ENCODE data around the gene KRTAP4-4.
"Not testable (repeated sequence)": the region's sequence is repeated elsewhere in the genome, so short reads cannot be mapped to it uniquely, and the experiment has no call there.

KRTAP4-4 gene

DNA sequence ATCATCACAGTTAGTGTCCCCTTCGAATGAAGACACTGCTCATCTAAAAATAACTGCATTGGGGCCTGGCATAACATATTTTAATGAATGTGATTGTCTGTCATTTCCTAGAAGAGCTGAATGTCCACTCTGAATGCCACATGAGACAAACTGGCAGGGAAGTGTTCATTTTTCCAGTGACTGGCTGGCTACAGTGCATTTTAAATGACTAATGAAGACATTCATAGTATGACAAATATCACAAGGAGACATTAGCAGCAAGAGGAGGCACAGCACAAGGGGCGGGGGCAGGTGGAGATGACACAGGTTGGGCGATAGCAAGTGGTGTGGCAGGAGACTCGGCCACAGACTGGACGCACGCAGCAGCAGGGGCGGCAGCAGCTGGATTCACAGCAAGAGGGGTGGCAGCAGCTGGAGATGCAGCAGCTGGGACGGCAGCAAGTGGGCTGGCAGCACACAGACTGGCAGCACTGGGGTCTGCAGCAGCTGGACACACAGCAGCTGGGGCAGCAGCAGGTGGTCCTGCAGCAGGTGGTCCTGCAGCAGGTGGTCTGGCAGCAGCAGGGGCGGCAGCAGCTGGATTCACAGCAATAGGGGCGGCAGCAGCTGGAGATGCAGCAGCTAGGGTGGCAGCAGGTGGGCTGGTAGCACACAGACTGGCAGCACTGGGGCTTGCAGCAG lies 11.4 kb downstream of the KRTAP4-4 start:
- DNase-seq (ENCODE audit: low read depth, low spot score): not testable (repeated sequence)

DNA sequence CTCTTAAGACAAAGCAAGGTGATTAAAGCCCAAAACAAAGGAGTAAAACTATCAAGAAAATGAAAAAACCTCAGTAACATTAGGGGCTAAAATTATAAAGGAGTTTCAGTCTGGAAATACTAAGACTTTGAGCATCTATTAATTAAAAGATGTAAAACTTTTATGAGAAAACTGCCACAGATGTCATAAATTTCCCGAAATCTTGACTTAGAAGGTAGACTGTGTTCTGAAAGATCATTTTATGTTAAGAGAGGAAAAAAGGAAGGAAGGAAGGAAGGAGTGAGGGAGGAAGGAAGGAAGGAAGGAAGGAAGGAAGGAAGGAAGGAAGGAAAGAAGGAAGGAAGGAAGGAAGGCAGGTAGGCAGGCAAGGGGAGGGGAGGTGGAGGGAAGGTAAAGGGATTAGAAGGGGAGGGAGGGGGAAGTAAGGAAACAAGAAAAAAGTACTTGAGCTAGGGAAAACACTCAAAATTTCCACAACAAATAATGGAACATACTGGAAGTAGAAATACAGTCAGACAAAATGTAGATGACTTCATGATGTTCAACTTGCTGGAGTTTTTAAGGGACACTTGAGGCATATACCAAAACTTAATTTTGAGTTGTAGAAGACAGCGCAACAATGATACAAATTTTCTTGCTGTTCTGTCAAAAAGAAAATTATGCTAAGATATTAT lies 12.9 kb downstream of the KRTAP4-4 start:
- no peak for DNase-seq (ENCODE audit: low read depth, low spot score)

DNA sequence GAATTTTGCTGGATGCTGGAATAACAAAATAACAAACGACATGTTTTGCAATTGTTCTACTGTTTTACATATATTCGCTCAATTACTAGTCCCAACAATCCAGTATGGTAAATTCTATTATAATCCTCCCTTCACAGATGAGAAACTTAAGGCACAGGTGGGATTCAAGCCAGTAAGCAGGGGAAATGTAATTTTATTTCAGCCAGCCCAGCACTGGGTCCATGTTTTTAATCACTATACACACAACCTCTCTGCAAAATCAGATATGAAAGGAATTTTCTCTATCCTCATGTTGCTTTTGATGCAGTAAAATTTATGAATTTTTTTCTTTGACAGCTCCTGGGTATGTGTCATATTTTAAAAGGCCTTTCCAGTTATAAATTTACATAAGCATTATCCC lies 15.3 kb downstream of the KRTAP4-4 start:
- DNase-seq (ENCODE audit: low read depth, low spot score): no peak

DNA sequence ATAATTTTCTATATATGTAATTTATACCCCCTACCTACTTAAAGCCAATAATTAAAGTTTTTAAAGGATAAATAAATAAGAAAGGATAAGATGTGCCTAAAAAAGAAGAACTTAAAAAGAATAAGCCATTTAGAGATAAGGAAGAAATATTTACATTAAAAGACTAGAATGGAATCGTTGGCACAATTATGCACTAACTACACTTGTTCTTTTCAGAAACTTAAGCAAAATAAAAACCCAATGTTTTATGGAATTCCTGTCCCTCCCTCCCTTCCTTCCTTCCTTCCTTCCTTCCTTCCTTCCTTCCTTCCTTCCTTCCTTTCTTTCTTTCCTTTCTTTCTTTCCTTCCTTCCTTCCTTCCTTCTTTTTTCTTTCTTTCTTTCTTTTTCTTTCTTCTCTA lies 15.7 kb downstream of the KRTAP4-4 start:
- DNase-seq (ENCODE audit: low read depth, low spot score): no peak

DNA sequence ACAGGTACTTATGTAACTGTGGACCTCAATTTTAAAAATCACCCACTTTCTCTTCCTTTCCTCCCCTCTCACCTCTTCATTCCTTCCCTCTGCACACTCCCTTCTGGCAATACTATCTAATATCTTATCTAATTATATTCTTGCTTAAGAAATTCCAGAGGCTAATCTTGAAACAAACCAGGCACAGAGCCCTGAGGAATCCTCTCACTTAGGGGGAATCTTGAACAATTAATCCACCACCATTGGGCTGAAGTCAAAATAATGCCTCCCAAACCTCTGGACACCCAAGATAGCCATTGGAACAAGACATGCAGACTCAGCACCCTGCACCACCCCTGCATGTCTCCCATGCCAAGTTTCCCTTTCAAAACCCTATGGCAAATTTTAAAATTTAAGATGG lies 19.2 kb downstream of the KRTAP4-4 start:
- no peak for DNase-seq (ENCODE audit: low read depth, low spot score)

DNA sequence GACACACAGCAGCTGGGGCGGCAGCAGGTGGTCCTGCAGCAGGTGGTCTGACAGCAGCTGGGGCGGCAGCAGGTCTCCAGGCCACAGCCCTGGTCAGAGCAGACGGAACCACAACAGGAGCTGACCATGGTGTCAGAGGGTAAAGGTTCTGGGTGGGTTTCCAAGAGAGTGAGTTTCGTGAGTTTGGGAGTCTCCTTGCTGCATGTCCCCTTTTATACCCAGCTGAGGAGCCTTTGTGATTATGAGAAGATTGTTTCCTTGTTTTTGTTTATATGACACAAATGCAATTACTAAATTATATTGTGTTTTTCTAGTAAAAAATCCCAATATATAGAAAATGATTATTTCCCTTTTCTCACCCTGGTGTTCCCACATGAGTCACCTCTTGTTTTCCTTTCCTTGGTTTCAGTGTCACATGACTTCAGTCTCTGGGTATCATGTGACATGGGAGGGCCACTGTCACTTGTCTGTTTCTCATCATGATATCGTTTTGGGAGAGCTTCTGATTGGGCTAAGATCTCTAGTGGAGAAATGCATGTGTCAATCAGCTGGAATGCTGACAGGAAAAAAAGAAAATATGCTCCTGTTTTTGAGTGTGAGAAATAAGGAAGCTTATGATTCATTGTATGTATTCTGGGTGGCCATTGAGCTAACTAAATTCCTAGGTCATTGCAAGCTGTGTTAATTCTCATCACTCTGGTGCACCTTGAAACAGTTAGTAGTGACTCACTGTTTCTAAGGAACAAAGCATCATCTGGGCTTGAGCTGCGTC lies 20.0 kb downstream of the KRTAP4-4 start, which contains the start of gene KRTAP4-6:
TSS of gene KRTAP4-6 (minus strand) at position 185 of the 772 bp plus-strand sequence. CDS start at position 128, 57 bp downstream.
- no peak for DNase-seq (ENCODE audit: low read depth, low spot score)

DNA sequence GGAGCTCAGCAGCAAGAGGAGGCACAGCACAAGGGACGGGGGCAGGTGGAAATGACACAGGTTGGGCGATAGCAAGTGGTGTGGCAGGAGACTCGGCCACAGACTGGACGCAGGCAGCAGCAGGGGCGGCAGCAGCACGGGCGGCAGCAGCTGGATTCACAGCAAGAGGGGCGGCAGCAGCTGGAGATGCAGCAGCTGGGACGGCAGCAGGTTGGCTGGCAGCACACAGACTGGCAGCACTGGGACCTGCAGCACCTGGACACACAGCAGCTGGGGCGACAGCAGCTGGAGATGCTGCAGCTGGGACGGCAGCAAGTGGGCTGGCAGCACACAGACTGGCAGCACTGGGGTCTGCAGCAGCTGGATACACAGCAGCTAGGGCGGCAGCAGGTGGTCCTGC lies 20.7 kb downstream of the KRTAP4-4 start:
- not testable (repeated sequence) for DNase-seq (ENCODE audit: low read depth, low spot score)

DNA sequence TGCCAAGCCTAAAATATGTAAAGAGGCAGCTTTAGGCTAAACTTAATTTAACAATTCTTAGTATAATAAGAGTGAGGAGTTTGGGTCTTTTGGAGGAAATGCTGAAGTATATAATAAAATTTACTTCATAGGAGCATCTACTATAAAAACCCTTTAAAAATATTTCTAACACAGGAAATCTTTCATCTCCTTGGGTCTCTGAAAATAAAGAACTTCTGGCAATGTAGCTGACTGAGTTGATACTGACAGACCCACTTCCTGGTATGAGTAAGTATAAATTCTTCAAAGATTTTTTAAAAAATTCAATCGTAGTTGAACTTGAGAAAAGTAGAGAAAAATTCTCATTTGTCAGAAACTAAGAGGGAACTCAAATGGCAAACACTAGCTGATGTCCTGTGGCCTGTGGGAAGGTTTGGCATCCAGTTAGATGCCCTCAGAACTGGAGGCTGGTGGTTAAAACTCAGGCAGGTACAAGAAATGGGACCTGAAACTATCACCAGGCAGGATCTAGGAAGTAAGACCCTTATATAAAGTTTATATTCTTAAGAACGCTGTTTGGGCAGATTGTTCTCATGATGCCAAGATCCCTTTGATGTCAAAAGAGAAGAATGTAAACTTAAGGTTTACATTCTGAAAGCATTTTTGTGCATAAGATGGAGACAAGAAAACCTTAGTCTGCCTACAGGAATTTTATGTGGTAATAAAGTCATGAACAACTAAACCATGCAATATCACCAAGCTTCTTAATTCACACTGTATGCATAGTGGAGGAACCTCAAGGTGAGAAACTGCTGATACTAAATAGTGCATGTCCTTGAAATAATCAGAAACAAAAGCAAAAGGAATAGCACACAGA lies 26.4 kb downstream of the KRTAP4-4 start:
- DNase-seq (ENCODE audit: low read depth, low spot score): no peak

DNA sequence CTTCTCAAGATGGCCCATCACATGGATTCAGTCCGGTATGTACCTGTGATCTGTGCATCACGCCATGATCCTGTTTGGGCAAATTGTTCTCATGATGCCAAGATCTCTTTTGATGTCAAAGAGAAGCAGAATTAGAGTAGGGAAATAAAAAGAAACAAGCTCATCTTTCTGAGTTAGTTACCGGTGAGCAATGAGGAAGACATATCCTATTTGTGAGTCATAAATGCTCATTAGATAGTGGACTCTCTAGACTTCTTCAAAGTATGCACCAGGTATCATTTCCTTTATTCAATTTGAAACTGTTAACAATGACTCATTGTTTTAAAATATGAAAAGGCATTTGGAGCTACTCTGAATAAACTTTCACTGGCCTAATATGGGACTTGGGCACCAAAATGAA lies 28.6 kb downstream of the KRTAP4-4 start:
- DNase-seq (ENCODE audit: low read depth, low spot score): no peak

DNA sequence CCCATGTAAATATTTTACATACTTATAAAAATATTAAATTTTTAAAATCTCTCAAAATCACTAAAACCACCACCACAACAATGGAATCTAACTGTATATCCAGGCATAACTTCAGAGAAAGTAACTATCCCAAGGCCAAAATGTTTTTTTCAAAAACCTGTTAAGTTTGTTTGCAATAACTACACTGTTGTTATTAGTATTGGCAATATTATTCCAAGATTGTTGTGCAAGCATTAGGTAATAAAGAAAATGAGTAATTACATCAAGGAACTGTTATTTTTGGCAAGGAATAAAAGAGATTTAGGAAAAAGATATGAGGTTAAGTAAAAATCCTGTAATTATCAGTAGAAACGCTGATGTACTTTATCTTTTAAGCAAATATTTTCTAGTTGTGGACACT lies 33.2 kb downstream of the KRTAP4-4 start:
- DNase-seq (ENCODE audit: low read depth, low spot score): no peak

DNA sequence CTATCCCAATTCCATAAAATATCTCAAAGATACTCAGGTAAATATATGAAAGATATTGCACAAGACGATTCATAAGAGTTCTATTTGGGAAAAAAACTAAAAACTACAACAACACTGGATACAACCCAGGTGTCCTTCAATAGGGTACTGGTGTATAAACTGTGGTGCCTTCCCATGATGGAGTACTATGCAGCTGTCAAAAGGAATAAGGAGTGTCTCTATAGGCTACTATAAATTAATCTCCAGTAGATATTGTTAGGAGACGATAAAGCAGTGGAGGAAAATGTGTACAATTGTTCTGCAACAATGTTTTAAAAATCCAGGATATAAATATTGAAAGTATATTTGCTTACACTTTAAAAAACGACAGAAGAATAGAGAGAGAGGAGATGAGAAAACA lies 34.1 kb downstream of the KRTAP4-4 start:
- DNase-seq (ENCODE audit: low read depth, low spot score): no peak

DNA sequence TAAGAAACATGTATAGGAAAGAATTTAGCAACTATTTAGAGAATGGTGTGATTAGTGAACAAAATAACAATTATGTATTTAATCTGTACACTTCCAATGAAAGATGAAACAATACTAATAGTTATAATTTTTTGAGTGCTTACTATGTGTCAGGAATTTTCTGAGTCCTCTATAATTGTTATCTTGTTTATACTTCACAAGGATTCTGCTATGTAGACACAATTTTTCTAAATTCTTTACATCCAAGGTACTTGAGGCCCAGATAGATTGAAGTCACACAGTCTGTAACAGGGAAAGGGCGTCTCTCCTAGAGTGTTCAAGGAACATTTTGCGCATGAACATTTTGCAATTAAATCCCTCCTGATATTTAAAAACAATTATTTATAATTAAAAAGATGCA lies 35.5 kb downstream of the KRTAP4-4 start:
- no peak for DNase-seq (ENCODE audit: low read depth, low spot score)

DNA sequence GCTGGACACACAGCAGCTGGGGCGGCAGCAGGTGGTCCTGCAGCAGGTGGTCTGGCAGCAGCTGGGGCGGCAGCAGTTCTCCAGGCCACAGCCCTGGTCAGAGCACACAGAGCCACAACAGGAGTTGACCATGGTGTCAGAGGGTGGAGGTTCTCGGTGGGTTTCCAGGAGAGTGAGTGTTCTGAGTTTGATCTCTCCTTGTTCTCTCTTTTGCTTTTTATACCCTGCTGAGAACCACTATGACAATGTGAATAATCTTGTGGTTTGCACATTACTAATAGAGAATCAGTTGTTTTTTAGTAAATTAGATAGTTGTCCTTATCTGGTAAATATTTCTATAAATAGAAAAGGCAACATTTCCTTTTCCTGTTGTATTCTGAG lies 36.6 kb downstream of the KRTAP4-4 start, which contains the start of gene KRTAP4-12:
TSS of gene KRTAP4-12 (minus strand) at position 192 of the 381 bp plus-strand sequence. CDS start at position 132, 60 bp downstream.
- not testable (repeated sequence) for DNase-seq (ENCODE audit: low read depth, low spot score)

DNA sequence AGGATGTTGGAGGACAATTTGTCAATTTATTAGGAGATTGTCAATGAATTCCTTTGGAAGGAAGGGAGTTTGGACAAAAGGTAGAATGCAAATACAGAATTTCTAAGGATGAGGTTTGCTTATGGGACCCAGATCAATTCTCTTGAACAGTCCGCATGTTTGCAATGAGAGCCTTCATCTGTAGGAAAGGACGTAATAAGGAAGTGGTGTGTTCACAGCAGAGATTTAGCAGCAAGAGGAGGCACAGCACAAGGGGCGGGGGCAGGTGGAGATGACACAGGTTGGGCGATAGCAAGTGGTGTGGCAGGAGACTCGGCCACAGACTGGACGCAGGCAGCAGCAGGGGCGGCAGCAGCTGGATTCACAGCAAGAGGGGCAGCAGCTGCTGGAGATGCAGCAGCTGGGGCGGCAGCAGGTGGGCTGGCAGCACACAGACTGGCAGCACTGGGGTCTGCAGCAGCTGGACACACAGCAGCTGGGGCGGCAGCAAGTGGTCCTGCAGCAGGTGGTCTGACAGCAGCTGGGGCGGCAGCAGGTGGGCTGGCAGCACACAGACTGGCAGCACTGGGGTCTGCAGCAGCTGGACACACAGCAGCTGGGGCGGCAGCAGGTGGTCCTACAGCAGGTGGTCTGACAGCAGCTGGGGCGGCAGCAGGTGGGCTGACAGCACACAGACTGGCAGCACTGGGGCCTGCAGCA lies 37.1 kb downstream of the KRTAP4-4 start:
- DNase-seq (ENCODE audit: low read depth, low spot score): not testable (repeated sequence)

DNA sequence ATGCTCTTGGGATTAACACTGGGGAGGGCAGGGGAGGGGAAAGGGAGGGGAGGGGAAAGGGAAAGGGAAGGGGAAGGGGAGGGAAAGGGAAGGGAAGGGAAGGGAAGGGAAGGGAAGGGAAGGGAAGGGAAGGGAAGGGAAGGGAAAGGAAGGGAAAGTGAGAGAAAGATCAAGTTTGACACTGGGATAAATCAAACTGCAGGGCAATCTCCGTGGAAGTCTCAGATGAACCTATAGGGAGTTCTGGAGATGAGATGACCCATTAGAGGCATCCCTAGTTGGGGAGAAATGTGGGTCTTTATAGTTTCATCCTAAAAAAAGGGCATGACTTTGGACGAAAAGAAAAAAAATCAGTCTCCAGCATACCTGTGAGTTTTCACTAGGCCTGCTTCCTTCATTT lies 38.8 kb downstream of the KRTAP4-4 start:
- DNase-seq (ENCODE audit: low read depth, low spot score): no peak

DNA sequence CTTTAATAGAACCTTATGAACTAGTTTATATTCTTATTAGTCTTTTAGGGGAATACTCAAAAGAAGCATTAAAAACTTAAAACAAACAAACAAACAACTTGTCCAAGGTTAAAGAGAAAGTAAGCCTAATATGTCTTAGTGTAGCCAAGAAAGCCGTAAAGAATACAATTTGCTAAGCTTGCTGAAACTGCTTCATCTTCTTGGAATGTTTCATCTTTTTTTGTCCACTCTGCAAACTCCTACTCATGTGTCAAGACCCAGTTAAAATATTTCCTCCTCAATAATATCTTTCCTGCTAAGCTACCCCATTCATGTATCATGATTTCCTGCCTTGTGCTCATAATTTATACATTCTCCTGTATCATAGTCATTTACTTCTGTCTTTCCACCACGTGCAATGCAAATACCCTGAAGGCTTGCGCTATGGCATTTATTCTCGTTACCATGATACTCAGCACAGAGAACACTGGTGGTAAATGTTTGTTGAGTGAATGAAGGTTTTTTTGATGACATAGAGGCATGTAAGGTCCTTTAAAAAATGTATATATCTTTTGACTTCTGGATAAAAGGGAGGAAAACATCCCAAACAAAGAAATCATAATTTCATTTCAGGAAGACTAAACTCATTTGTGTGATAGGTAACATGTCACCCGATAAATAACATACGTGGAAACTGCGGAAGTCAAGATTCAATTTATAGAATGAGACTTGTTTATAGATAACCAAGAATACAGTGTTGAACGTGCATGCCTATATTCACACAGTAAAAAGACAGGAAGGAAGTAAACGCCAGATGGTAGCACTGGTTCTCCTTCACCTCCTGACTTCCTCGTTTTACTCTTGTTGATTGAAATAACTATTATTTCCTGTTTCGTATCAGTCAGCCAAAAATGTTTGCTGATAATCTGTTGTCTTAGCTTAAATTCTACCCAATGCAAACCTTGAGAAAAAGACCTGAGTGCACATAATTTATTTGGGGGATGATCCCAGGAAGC lies 40.6 kb downstream of the KRTAP4-4 start:
- DNase-seq (ENCODE audit: low read depth, low spot score): not testable (repeated sequence)

DNA sequence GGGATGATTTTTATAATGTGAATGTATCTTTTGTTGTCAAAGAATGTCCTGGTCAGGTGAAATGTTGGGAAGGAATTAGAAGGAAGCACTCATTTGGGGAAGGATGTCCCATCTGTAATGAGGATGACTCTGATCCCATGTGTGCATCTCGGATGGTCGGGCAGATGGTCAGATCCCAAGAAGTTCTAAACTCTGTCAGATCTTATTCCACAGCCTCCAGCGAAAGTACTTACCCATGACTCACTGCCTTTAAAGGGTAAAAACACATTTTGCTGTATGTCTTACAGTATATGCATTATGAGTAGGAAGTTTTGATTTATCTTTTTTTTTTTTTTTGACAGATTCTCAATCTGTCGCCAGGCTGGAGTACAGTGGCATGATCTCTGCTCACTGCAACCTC lies 41.8 kb downstream of the KRTAP4-4 start:
- DNase-seq (ENCODE audit: low read depth, low spot score): no peak

DNA sequence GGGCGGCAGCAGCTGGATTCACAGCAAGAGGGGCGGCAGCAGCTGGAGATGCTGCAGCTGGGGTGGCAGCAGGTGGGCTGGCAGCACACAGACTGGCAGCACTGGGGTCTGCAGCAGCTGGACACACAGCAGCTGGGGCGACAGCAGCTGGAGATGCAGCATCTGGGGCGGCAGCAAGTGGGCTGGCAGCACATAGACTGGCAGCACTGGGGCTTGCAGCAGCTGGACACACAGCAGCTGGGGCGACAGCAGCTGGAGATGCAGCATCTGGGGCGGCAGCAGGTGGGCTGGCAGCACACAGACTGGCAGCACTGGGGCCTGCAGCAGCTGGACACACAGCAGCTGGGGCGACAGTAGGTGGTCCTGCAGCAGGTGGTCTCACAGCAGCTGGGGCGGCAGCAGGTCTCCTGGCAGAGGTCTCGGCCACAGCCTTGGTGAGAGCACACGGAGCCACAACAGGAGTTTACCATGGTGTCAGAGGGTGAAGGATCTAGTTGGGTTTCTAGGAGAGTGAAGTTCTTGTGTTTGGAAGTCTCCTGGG lies 42.6 kb downstream of the KRTAP4-4 start, which contains the start of gene KRTAP4-11:
TSS of gene KRTAP4-11 (minus strand) at position 528 of the 541 bp plus-strand sequence. CDS start at position 470, 58 bp downstream.
- not testable (repeated sequence) for DNase-seq (ENCODE audit: low read depth, low spot score)

DNA sequence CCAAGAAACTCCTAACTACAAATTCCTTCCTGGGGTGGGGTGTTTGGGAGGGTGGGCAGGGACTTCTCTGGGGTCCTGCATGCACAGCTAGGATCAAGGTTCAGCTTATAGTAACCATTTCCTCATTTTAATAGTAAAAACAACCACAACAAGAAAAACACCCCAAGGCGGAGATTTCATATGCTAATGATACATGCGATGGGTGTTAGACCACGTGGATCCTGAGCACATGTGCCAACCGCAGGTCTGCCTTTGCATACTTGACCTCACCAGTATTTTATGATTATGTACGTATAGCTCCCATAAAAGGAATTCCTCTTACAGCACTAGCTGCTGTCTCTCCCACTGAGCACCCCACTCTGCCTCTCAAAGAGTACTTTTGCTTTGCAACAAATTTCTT lies 44.3 kb downstream of the KRTAP4-4 start:
- no peak for DNase-seq (ENCODE audit: low read depth, low spot score)
